SK-N-SH (cell line): ENCODE data around the gene SH3BGR. TPM values are rescaled to one million over a fixed set of nuclear protein-coding genes. Genes with fewer than 3 reads are reported as not detected.

Source experiments
- CTCF ChIA-PET: fragments of 300-600, 350-600 bp; formaldehyde crosslinking; extraction: SDS; loops from one replicate; lab custom pipeline; 2021; lab: Yijun Ruan, JAX
- POLR2A ChIA-PET: fragments of 350-600 bp; sonication (Branson Sonifier 250); formaldehyde crosslinking; extraction: SDS; loops from one replicate; lab custom pipeline; 2020; ENCODE audit warnings: antibody characterized with exemption, inconsistent platforms; lab: Yijun Ruan, JAX
- DNase-seq: peaks from one replicate; pipeline ENCODE4 v3.0.0; 2012
- H2AFZ ChIP-seq: fragments of 200-600 bp; sonication (generic); 2 replicates; pipeline ENCODE4 v1.8.1; 2016; ENCODE audit warnings: antibody characterized with exemption, mild to moderate bottlenecking, low read depth
- H3F3A ChIP-seq: fragments of 200-600 bp; sonication (generic); replicated peaks from 2 replicates; pipeline ENCODE3; 2016; ENCODE audit warnings: antibody characterized with exemption, mild to moderate bottlenecking; ENCODE audit not compliant: insufficient read depth
- H3K27ac ChIP-seq, 2 experiments: fragments of 200-500 bp in 1 of 2; fragments of 200-600 bp in 1 of 2; sonication (Bioruptor generic) in 1 of 2; sonication (generic), shearing (Covaris generic) in 1 of 2; 2 replicates each; pipeline versions ENCODE4 v1.5.1 to v1.6.1; 2014 to 2016; ENCODE audit warnings: low read depth in 2 of 2, inconsistent platforms in 1 of 2, low read length in 1 of 2, mild to moderate bottlenecking in 1 of 2, mixed read lengths in 1 of 2
- H3K27me3 ChIP-seq: fragments of 200-600 bp; sonication (generic), shearing (Covaris generic); 2 replicates; pipeline ENCODE4 v1.6.1; 2016; ENCODE audit warnings: mixed run types; ENCODE audit not compliant: insufficient read depth
- H3K36me3 ChIP-seq, 2 experiments: fragments of 200-500 bp in 1 of 2; fragments of 200-600 bp in 1 of 2; sonication (Bioruptor generic) in 1 of 2; sonication (generic) in 1 of 2; replicated peaks in 1 of 2; 2 replicates each; pipeline versions ENCODE3 to v1.5.1; 2014 to 2016; ENCODE audit warnings: low read length in 1 of 2, mild to moderate bottlenecking in 1 of 2; ENCODE audit not compliant: insufficient read depth in 2 of 2, control insufficient read depth in 1 of 2
- H3K4me1 ChIP-seq, 2 experiments: fragments of 200-500 bp in 1 of 2; fragments of 200-600 bp in 1 of 2; sonication (Bioruptor generic) in 1 of 2; sonication (generic), shearing (Covaris generic) in 1 of 2; 2 replicates each; pipeline versions ENCODE4 v1.5.1 to v1.6.1; 2014 to 2016; ENCODE audit warnings: low read depth in 1 of 2, low read length in 1 of 2, mixed run types in 1 of 2; ENCODE audit not compliant: insufficient read depth in 2 of 2, control insufficient read depth in 1 of 2
- H3K4me2 ChIP-seq: fragments of 200-600 bp; sonication (generic), shearing (Covaris generic); 2 replicates; pipeline ENCODE4 v1.6.1; 2017; ENCODE audit warnings: mixed run types
- H3K4me3 ChIP-seq, 2 experiments: fragments of 200-500 bp in 1 of 2; fragments of 200-600 bp in 1 of 2; sonication (Bioruptor generic) in 1 of 2; sonication (generic), shearing (Covaris generic) in 1 of 2; 2 replicates each; pipeline versions ENCODE4 v1.5.1 to v1.8.1; 2014 to 2016; ENCODE audit warnings: low read depth in 2 of 2, inconsistent platforms in 1 of 2, low read length in 1 of 2, mild to moderate bottlenecking in 1 of 2, mixed read lengths in 1 of 2, moderate library complexity in 1 of 2
- H3K79me2 ChIP-seq: fragments of 200-600 bp; sonication (generic); 2 replicates; pipeline ENCODE4 v1.8.1; 2017; ENCODE audit warnings: mild to moderate bottlenecking; ENCODE audit not compliant: insufficient read depth
- H3K9ac ChIP-seq: fragments of 200-600 bp; sonication (generic); 2 replicates; pipeline ENCODE4 v1.6.1; 2017; ENCODE audit warnings: mixed run types
- H3K9me2 ChIP-seq: fragments of 200-600 bp; sonication (generic); 2 replicates; pipeline ENCODE4 v1.6.1; 2017; ENCODE audit warnings: mixed run types
- H3K9me3 ChIP-seq: fragments of 200-600 bp; sonication (generic); 2 replicates; pipeline ENCODE4 v1.6.1; 2017; ENCODE audit warnings: mixed run types, mild to moderate bottlenecking, moderate library complexity
- H4K20me1 ChIP-seq: fragments of 200-600 bp; sonication (generic); 2 replicates; pipeline ENCODE4 v1.6.1; 2017; ENCODE audit warnings: mild to moderate bottlenecking, mixed run types; ENCODE audit not compliant: insufficient read depth
- CTCF ChIP-seq: fragments of 200-600 bp; sonication (generic); IDR thresholded peaks from 2 replicates; pipeline ENCODE4 v1.6.1; 2017; ENCODE audit warnings: antibody characterized with exemption, mild to moderate bottlenecking, moderate library complexity
- FOSL2 ChIP-seq: IDR thresholded peaks from 2 replicates; pipeline ENCODE4 v1.4.0; 2012; ENCODE audit warnings: low read depth, mild to moderate bottlenecking, moderate library complexity, borderline replicate concordance
- FOXJ3 ChIP-seq: sonication (generic); formaldehyde crosslinking; IDR thresholded peaks from 2 replicates; pipeline ENCODE4 v1.5.1; 2020; ENCODE audit warnings: mild to moderate bottlenecking, missing genetic modification reagents
- GABPA ChIP-seq: IDR thresholded peaks from 2 replicates; pipeline ENCODE4 v1.4.0; 2012; ENCODE audit warnings: low read depth, mild to moderate bottlenecking
- MEF2A ChIP-seq: IDR thresholded peaks from 2 replicates; pipeline ENCODE4 v1.4.0; 2012; ENCODE audit warnings: low read depth, borderline replicate concordance
- NFIC ChIP-seq: IDR thresholded peaks from 2 replicates; pipeline ENCODE4 v1.4.0; 2012; ENCODE audit warnings: borderline replicate concordance
- POLR2AphosphoS5 ChIP-seq: IDR thresholded peaks from 2 replicates; pipeline ENCODE4 v1.6.1; 2012; ENCODE audit warnings: low read depth, low read length
- RAD21 ChIP-seq: IDR thresholded peaks from 2 replicates; pipeline ENCODE4 v1.6.1; 2012; ENCODE audit warnings: mild to moderate bottlenecking, low read length
- RFX5 ChIP-seq: IDR thresholded peaks from 2 replicates; pipeline ENCODE4 v1.6.1; 2012; ENCODE audit warnings: mild to moderate bottlenecking, improper control_type of control experiment, low read length
- SMC3 ChIP-seq: IDR thresholded peaks from 2 replicates; pipeline ENCODE4 v1.6.1; 2012; ENCODE audit warnings: low read depth, low read length, improper control_type of control experiment
- TEAD4 ChIP-seq: IDR thresholded peaks from 2 replicates; pipeline ENCODE4 v1.4.0; 2012; ENCODE audit warnings: mild to moderate bottlenecking, borderline replicate concordance; ENCODE audit not compliant: insufficient read depth
- YY1 ChIP-seq: IDR thresholded peaks from 2 replicates; pipeline ENCODE4 v1.4.0; 2012; ENCODE audit warnings: low read depth, mild to moderate bottlenecking
- WGBS: methylation state at CpG from one replicate; pipeline ENCODE4 v1.1.6; 2017; ENCODE audit warnings: low lambda C conversion rate; 5-methylcytosine and 5-hydroxymethylcytosine counted together
- polyA plus RNA-seq, 3 experiments: library from polyadenylated mRNA; depleted of rRNA; stranded (reverse); fragments of >200 nt; gene quantifications; 2 replicates each; pipeline ENCODE4 v1.2.3, GENCODE V29; 2012
- TF ChIP-seq, protein P1 (sequence below): IDR thresholded peaks from 2 replicates; pipeline ENCODE4 v1.4.0; 2012; ENCODE audit warnings: low read depth
- TF ChIP-seq, protein P2 (sequence below): fragments of 150-350 bp; IDR thresholded peaks from 2 replicates; pipeline ENCODE4 v1.6.1; 2016; ENCODE audit warnings: mild to moderate bottlenecking, low read depth, low read length
- TF ChIP-seq, protein P3 (sequence below): IDR thresholded peaks from 2 replicates; pipeline ENCODE4 v1.6.1; 2012; ENCODE audit warnings: mild to moderate bottlenecking, low read depth, low read length, moderate library complexity
- TF ChIP-seq, protein P4 (sequence below): IDR thresholded peaks from 2 replicates; pipeline ENCODE4 v1.4.0; 2012; ENCODE audit warnings: low read depth, borderline replicate concordance

SH3BGR gene
- polyA plus RNA-seq, 1 of the 3 experiments (the other 2 are of a cell fraction) = 1.1 TPM

DNA sequence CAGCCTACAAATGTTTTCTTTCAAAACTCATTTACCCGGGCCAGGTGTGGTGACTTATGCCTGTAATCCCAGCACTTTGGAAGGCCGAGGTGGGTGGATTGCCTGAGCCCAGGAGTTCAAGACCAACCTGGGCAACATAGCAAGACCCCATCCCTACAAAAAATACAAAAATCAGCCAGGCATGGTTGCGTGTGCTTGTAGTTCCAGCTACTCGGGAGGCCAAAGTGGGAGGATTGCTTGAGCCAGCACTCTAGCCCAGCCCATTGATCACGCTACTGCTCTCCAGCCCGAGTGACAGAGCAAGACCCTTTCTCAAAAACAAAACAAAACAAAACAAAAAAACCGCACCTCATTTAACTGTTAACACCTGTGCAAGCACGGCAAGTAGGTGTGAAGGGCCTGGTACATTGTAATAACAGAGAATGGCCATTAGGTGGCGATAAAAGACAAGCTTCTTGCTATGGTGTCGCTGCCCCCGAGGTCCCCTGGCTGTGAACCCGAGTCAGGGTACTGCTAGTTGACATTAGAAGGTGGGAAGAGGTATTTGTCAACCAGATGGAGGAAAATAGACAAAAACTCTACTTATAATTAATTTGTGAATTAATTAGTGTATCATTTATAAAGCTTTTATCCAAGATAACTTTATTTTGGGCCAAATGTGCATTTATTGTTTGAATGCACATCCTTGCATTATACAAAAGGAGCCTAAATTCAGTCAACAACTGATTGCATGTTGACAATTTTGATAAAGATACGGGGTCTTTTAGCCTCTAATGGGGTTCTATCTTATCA lies 66.5 kb downstream of the SH3BGR start:
- H3K9ac ChIP-seq = no peak overlapping the region
- H3K36me3 ChIP-seq = no peaks in the 10 kb centered on the region
- H3K4me3 ChIP-seq = no peak overlapping the region; a peak in 1 of 4 replicates
- H3K79me2 ChIP-seq = no peaks in the 10 kb centered on the region
- no peaks in the 10 kb centered on the region for H3K9me2 ChIP-seq
- peak; percentile 87 for DNase-seq
- 22% methylated on average over 13 of the region's 13 CpGs for WGBS
- no peak for TF ChIP-seq YY1
- TF ChIP-seq TEAD4 = no peak
- TF ChIP-seq RAD21 = peak; percentile 99
- no peak for TF ChIP-seq NFIC
- TF ChIP-seq, protein P1, sequence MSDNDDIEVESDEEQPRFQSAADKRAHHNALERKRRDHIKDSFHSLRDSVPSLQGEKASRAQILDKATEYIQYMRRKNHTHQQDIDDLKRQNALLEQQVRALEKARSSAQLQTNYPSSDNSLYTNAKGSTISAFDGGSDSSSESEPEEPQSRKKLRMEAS = no peak
- peak; percentile 94 for TF ChIP-seq SMC3
- TF ChIP-seq CTCF = peak; percentile 97
- TF ChIP-seq, protein P2, sequence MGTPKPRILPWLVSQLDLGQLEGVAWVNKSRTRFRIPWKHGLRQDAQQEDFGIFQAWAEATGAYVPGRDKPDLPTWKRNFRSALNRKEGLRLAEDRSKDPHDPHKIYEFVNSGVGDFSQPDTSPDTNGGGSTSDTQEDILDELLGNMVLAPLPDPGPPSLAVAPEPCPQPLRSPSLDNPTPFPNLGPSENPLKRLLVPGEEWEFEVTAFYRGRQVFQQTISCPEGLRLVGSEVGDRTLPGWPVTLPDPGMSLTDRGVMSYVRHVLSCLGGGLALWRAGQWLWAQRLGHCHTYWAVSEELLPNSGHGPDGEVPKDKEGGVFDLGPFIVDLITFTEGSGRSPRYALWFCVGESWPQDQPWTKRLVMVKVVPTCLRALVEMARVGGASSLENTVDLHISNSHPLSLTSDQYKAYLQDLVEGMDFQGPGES = no peak
- H3K27ac ChIP-seq = no peak overlapping the region
- no peaks in the 10 kb centered on the region for H3K27me3 ChIP-seq
- H3K9me3 ChIP-seq = no peaks in the 10 kb centered on the region
- no peak overlapping the region for H3K4me2 ChIP-seq
- ChIA-PET CTCF (interaction anchor here (0.7 to 9.3 kb wide), 48 partner anchors 9 to 603 kb away, joined by 3 to 244 read pairs (median 4); partner anchors contain the start of gene PCP4), POLR2A (no interaction called here)
- H2AFZ ChIP-seq = no peak overlapping the region; the same call in 1 of the 2 replicates
- no peaks in the 10 kb centered on the region for H4K20me1 ChIP-seq
- H3F3A ChIP-seq = no peaks in the 10 kb centered on the region
- no peaks in the 10 kb centered on the region for H3K4me1 ChIP-seq

- H2AFZ ChIP-seq = no peak overlapping the region
- H3K4me3 ChIP-seq = no peak overlapping the region
- no peaks in the 10 kb centered on the region for H3F3A ChIP-seq
- H3K4me2 ChIP-seq = no peak overlapping the region
- ChIA-PET POLR2A (no interaction called here), CTCF (interaction anchor here (0.7 to 9.3 kb wide), 41 partner anchors 9 to 602 kb away, joined by 3 to 244 read pairs (median 4); no protein-coding TSS in a partner anchor)
- WGBS = 62% methylated on average over 5 of the region's 5 CpGs
- no peak for DNase-seq
- H3K9ac ChIP-seq = no peak overlapping the region
- H3K36me3 ChIP-seq = no peaks in the 10 kb centered on the region
- no peaks in the 10 kb centered on the region for H3K9me3 ChIP-seq
- H3K4me1 ChIP-seq = peaks cover 0 to 5% of the 10 kb centered on the region in 2 experiments; a peak in 1 of 4 replicates
- no peaks in the 10 kb centered on the region for H4K20me1 ChIP-seq
- H3K79me2 ChIP-seq = no peaks in the 10 kb centered on the region
- H3K27ac ChIP-seq = no peak overlapping the region
- no peaks in the 10 kb centered on the region for H3K9me2 ChIP-seq
- H3K27me3 ChIP-seq = no peaks in the 10 kb centered on the region
- TF ChIP-seq MEF2A (no peak), FOSL2 (no peak), TEAD4 (no peak), CTCF (no peak), FOXJ3 (CRISPR knock-in tag) (no peak), GABPA (no peak), POLR2AphosphoS5 (no peak), RFX5 (no peak)
- TF ChIP-seq, protein P3, sequence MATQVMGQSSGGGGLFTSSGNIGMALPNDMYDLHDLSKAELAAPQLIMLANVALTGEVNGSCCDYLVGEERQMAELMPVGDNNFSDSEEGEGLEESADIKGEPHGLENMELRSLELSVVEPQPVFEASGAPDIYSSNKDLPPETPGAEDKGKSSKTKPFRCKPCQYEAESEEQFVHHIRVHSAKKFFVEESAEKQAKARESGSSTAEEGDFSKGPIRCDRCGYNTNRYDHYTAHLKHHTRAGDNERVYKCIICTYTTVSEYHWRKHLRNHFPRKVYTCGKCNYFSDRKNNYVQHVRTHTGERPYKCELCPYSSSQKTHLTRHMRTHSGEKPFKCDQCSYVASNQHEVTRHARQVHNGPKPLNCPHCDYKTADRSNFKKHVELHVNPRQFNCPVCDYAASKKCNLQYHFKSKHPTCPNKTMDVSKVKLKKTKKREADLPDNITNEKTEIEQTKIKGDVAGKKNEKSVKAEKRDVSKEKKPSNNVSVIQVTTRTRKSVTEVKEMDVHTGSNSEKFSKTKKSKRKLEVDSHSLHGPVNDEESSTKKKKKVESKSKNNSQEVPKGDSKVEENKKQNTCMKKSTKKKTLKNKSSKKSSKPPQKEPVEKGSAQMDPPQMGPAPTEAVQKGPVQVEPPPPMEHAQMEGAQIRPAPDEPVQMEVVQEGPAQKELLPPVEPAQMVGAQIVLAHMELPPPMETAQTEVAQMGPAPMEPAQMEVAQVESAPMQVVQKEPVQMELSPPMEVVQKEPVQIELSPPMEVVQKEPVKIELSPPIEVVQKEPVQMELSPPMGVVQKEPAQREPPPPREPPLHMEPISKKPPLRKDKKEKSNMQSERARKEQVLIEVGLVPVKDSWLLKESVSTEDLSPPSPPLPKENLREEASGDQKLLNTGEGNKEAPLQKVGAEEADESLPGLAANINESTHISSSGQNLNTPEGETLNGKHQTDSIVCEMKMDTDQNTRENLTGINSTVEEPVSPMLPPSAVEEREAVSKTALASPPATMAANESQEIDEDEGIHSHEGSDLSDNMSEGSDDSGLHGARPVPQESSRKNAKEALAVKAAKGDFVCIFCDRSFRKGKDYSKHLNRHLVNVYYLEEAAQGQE = no peak
- TF ChIP-seq, protein P4, sequence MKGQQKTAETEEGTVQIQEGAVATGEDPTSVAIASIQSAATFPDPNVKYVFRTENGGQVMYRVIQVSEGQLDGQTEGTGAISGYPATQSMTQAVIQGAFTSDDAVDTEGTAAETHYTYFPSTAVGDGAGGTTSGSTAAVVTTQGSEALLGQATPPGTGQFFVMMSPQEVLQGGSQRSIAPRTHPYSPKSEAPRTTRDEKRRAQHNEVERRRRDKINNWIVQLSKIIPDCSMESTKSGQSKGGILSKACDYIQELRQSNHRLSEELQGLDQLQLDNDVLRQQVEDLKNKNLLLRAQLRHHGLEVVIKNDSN = no peak
Measured at GRCh38 chr21:39518847-39519210, 67.1 kb downstream of the SH3BGR start.
